B cell (primary cell): Measurements from ENCODE around the gene DGKB. TPM values are rescaled to one million over a fixed set of nuclear protein-coding genes. Genes with fewer than 3 reads are reported as not detected.

Experiments used
- ATAC-seq: fragments of 200-7000 bp; cut with Tn5 transposase; one replicate; pipeline ENCODE4 v1.10.0; 2021; ENCODE audit warnings: low read depth, mild to moderate bottlenecking, moderate number of reproducible peaks, moderate library complexity
- CTCF ChIA-PET: fragments of 350-600 bp; sonication (Branson Sonifier 250); formaldehyde crosslinking; loops from one replicate; lab custom pipeline; 2021; ENCODE audit warnings: antibody characterized with exemption, inconsistent platforms; lab: Charles Lee
- POLR2A ChIA-PET: fragments of 350-600 bp; sonication (Branson Sonifier 250); formaldehyde crosslinking; loops from one replicate; lab custom pipeline; 2021; ENCODE audit warnings: antibody characterized with exemption; lab: Charles Lee
- DNase-seq: peaks from one replicate; pipeline ENCODE4 v3.0.0; 2013
- H2AFZ ChIP-seq: 2 replicates; pipeline ENCODE4 v1.6.1; 2012; ENCODE audit warnings: mild to moderate bottlenecking, low read depth, low read length; ENCODE audit not compliant: insufficient read depth, poor library complexity, severe bottlenecking
- H3K27ac ChIP-seq, 2 donors: 1 replicate in 1 of 2; 2 replicates in 1 of 2; pipeline ENCODE4 v1.5.1; 2012 to 2013; ENCODE audit warnings: low read length in 2 of 2, mild to moderate bottlenecking in 2 of 2, moderate library complexity in 1 of 2
- H3K27me3 ChIP-seq, 4 experiments: fragments of 200-600 bp in 1 of 4; sonication (generic) in 1 of 4; replicated peaks in 1 of 4; 1 replicate in 2 of 4; 2 replicates in 2 of 4; pipeline versions ENCODE4 v1.6.1 to v1.7.0; 2013 to 2016; ENCODE audit warnings: low read length in 3 of 4, mild to moderate bottlenecking in 2 of 4, mixed read lengths in 1 of 4, moderate library complexity in 1 of 4; ENCODE audit not compliant: insufficient read depth in 4 of 4, control insufficient read depth in 3 of 4; ENCODE audit errors: control extremely low read depth in 1 of 4
- H3K36me3 ChIP-seq, 2 experiments: replicated peaks in 1 of 2; 1 replicate in 1 of 2; 2 replicates in 1 of 2; pipeline versions ENCODE4 v1.6.1 to v1.7.1; 2013; ENCODE audit warnings: low read length in 1 of 2; ENCODE audit not compliant: insufficient read depth in 2 of 2, control insufficient read depth in 1 of 2; ENCODE audit errors: control extremely low read depth in 1 of 2, extremely low read depth in 1 of 2
- H3K4me1 ChIP-seq, 2 donors: fragments of 200-600 bp in 1 of 2; sonication (generic) in 1 of 2; 1 replicate in 1 of 2; 2 replicates in 1 of 2; pipeline versions ENCODE4 v1.5.1 to v1.6.1; 2013 to 2017; ENCODE audit warnings: low read length in 2 of 2; ENCODE audit not compliant: control insufficient read depth in 2 of 2, insufficient read depth in 2 of 2
- H3K4me2 ChIP-seq: replicated peaks from 2 replicates; pipeline ENCODE3; 2012; ENCODE audit warnings: mild to moderate bottlenecking, low read depth, low read length; ENCODE audit not compliant: poor library complexity, severe bottlenecking
- H3K4me3 ChIP-seq, 5 experiments: fragments of 200-600 bp in 1 of 5; sonication (generic) in 1 of 5; 1 replicate in 3 of 5; 2 replicates in 2 of 5; pipeline versions ENCODE4 v1.5.1 to v1.7.0; 2011 to 2016; ENCODE audit warnings: low read length in 4 of 5, mild to moderate bottlenecking in 4 of 5, low read depth in 2 of 5, control low read depth in 1 of 5, moderate library complexity in 1 of 5; ENCODE audit not compliant: insufficient read depth in 1 of 5; ENCODE audit errors: control extremely low read depth in 1 of 5, extremely low read depth in 1 of 5
- H3K79me2 ChIP-seq: fragments of 200-600 bp; sonication (generic); one replicate; pipeline ENCODE4 v1.6.0; 2016; ENCODE audit warnings: low read length; ENCODE audit not compliant: control insufficient read depth, insufficient read depth
- H3K9ac ChIP-seq: fragments of 200-600 bp; sonication (generic); 2 replicates; pipeline ENCODE4 v1.6.1; 2017; ENCODE audit warnings: mild to moderate bottlenecking, low read length, moderate library complexity
- H3K9me3 ChIP-seq, 3 donors: one replicate each; pipeline versions ENCODE4 v1.6.1 to v1.7.1; 2013; ENCODE audit warnings: low read length in 2 of 3; ENCODE audit not compliant: control insufficient read depth in 2 of 3, insufficient read depth in 1 of 3; ENCODE audit errors: control extremely low read depth in 1 of 3
- H4K20me1 ChIP-seq: 2 replicates; pipeline ENCODE4 v1.6.0; 2012; ENCODE audit warnings: mild to moderate bottlenecking, low read length; ENCODE audit not compliant: insufficient read depth, control insufficient read depth, poor library complexity, severe bottlenecking
- H3K27ac Mint-ChIP-seq: one replicate; pipeline ENCODE4 v1.8.0; 2021; ENCODE audit warnings: mixed read lengths
- H3K27me3 Mint-ChIP-seq: one replicate; pipeline ENCODE4 v1.8.0; 2021; ENCODE audit warnings: mixed read lengths
- H3K4me1 Mint-ChIP-seq: one replicate; pipeline ENCODE4 v1.8.0; 2021; ENCODE audit warnings: mixed read lengths
- H3K4me3 Mint-ChIP-seq: one replicate; pipeline ENCODE4 v1.8.0; 2021; ENCODE audit warnings: mixed read lengths
- H3K9me3 Mint-ChIP-seq: one replicate; pipeline ENCODE4 v1.8.0; 2022; ENCODE audit warnings: mixed read lengths; ENCODE audit not compliant: insufficient read depth
- EZH2 ChIP-seq: IDR thresholded peaks from 2 replicates; pipeline ENCODE4 v1.6.1; 2012; ENCODE audit warnings: borderline replicate concordance, low read depth, mild to moderate bottlenecking, moderate library complexity, low read length; ENCODE audit not compliant: insufficient read depth, poor library complexity, severe bottlenecking
- intact Hi-C: fragments of 100-400 bp; cut with micrococcal nuclease; formaldehyde crosslinking; loops from one replicate; pipeline ENCODE4 v1.10.0; 2022
- polyA plus RNA-seq: library from polyadenylated mRNA; depleted of rRNA; stranded (reverse); fragments of >200 nt; gene quantifications from 2 replicates; pipeline ENCODE4 v1.2.3, GENCODE V29; 2012
- total RNA-seq, 2 donors: library from RNA; stranded (reverse); fragments of 120-200 nt in 1 of 2; gene quantifications; 1 replicate in 1 of 2; 2 replicates in 1 of 2; pipeline versions ENCODE4 v1.2.3 to v1.2.4, GENCODE V29; 2013 to 2022
- TF ChIP-seq, protein P1 (sequence below): fragments of 200-600 bp; IDR thresholded peaks from one replicate; pipeline ENCODE4 v1.8.0; 2022; ENCODE audit warnings: antibody characterized with exemption, mild to moderate bottlenecking

The DGKB gene
- total and polyA plus RNA-seq, 2 donors (not counting 1 experiment from before 2014, with no cell fraction given), result not detected

DNA sequence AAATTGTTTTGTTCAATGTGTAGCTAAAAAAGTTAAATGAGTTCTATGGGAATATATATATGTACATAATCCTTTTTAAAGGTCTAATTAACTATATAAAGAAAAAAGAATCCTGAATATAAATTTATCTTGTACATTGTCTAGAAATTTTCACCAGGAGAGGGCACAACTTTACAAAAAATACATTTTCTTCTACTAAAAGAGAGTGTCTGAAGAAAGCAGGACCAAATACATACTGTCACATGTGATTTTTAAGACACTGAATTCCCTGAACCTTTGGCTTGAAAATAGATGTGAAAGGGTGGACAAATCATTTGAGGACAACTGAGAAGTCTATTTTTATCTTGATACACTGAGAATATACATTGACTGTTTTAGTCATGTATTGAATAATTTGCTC lies 204.3 kb downstream of the DGKB start:
- Histone ChIP-seq H3K9me3 (no peaks in the 10 kb centered on the region), H3K27ac (no peak overlapping the region), H3K79me2 (no peaks in the 10 kb centered on the region), H3K27me3 (no peaks in the 10 kb centered on the region), H3K4me2 (no peak overlapping the region), H3K4me1 (no peaks in the 10 kb centered on the region), H4K20me1 (no peaks in the 10 kb centered on the region), H3K36me3 (no peaks in the 10 kb centered on the region), H3K9ac (no peak overlapping the region), H2AFZ (no peak overlapping the region), H3K4me3 (no peak overlapping the region)
- POLR2A ChIA-PET, result no interaction called here
- ATAC-seq (no peak), DNase-seq (no peak)
- H3K27me3 Mint-ChIP-seq, result no peaks in the 10 kb centered on the region
- no peaks in the 10 kb centered on the region for H3K9me3 Mint-ChIP-seq
- H3K27ac Mint-ChIP-seq, result no peak overlapping the region
- TF ChIP-seq, protein P1, sequence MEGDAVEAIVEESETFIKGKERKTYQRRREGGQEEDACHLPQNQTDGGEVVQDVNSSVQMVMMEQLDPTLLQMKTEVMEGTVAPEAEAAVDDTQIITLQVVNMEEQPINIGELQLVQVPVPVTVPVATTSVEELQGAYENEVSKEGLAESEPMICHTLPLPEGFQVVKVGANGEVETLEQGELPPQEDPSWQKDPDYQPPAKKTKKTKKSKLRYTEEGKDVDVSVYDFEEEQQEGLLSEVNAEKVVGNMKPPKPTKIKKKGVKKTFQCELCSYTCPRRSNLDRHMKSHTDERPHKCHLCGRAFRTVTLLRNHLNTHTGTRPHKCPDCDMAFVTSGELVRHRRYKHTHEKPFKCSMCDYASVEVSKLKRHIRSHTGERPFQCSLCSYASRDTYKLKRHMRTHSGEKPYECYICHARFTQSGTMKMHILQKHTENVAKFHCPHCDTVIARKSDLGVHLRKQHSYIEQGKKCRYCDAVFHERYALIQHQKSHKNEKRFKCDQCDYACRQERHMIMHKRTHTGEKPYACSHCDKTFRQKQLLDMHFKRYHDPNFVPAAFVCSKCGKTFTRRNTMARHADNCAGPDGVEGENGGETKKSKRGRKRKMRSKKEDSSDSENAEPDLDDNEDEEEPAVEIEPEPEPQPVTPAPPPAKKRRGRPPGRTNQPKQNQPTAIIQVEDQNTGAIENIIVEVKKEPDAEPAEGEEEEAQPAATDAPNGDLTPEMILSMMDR, result no peak
- TF ChIP-seq EZH2, result no peak
- H3K4me1 Mint-ChIP-seq, result no peaks in the 10 kb centered on the region
- no peak overlapping the region for H3K4me3 Mint-ChIP-seq
- CTCF ChIA-PET, result no interaction called here
- intact Hi-C loops, result no loop called here

DNA sequence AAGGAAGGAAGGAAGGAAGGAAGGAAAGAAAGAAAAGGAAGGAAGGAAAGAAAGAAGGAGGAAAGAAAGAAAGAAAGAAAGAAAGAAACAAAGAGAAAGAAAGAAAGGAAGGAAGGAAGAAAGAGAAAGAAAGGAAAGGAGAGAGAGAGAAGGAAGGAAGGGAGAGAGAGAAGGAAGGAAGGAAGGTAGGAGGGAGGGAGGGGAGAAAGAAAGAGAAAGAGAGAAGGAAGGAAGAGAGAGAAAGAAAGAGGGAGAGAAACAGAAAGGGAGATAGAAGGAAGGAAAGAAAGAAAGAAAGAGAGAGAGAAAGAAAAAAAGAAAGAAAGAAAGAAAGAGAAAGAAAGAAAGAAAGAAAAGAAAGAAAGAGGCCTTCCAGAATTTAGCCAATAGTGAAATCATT lies 204.9 kb downstream of the DGKB start:
- H2AFZ ChIP-seq, result no peak overlapping the region
- Mint-ChIP-seq H3K9me3 (no peaks in the 10 kb centered on the region), H3K27me3 (no peaks in the 10 kb centered on the region), H3K4me3 (no peak overlapping the region), H3K27ac (no peak overlapping the region), H3K4me1 (no peaks in the 10 kb centered on the region)
- no peaks in the 10 kb centered on the region for H3K79me2 ChIP-seq
- TF ChIP-seq, protein P1, result no peak
- TF ChIP-seq EZH2, result no peak
- H3K4me3 ChIP-seq, result no peak overlapping the region
- no peak for DNase-seq
- H3K9ac ChIP-seq, result no peak overlapping the region
- ChIA-PET POLR2A (no interaction called here), CTCF (no interaction called here)
- H3K4me2 ChIP-seq, result no peak overlapping the region
- no peaks in the 10 kb centered on the region for H3K27me3 ChIP-seq
- no peaks in the 10 kb centered on the region for H3K9me3 ChIP-seq
- no peak for ATAC-seq
- no peaks in the 10 kb centered on the region for H3K36me3 ChIP-seq
- no peaks in the 10 kb centered on the region for H3K4me1 ChIP-seq
- intact Hi-C loops, result no loop called here
- no peak overlapping the region for H3K27ac ChIP-seq
- H4K20me1 ChIP-seq, result no peaks in the 10 kb centered on the region
